ENCODE measurements around the gene PGF.

Gene PGF

GRCh38 chr14:74920281-74920680, 35.1 kb downstream of the PGF start:
- Mint-ChIP-seq H3K27ac (peak overlapping the region; percentile 28), H3K27me3 (peaks cover 18% of the 10 kb centered on the region), H3K4me3 (no peak overlapping the region), H3K36me3 (ENCODE audit: low read depth) (no peaks in the 10 kb centered on the region), H3K9me3 (no peaks in the 10 kb centered on the region), H3K4me1 (ENCODE audit: low read depth) (peaks cover 16% of the 10 kb centered on the region)
- intact Hi-C loops (cut with micrococcal nuclease): no loop called here

GRCh38 chr14:74919421-74920165, 35.8 kb downstream of the PGF start:
- peaks cover 16% of the 10 kb centered on the region for H3K4me1 Mint-ChIP-seq (ENCODE audit: low read depth)
- intact Hi-C loops (cut with micrococcal nuclease): no loop called here
- peaks cover 18% of the 10 kb centered on the region for H3K27me3 Mint-ChIP-seq
- H3K36me3 Mint-ChIP-seq (ENCODE audit: low read depth): no peaks in the 10 kb centered on the region
- no peak overlapping the region for H3K27ac Mint-ChIP-seq
- H3K4me3 Mint-ChIP-seq: no peak overlapping the region
- H3K9me3 Mint-ChIP-seq: no peaks in the 10 kb centered on the region

GRCh38 chr14:74918380-74918779, 37.0 kb downstream of the PGF start:
- Mint-ChIP-seq H3K27me3 (peaks cover 9% of the 10 kb centered on the region), H3K4me1 (ENCODE audit: low read depth) (peaks cover 20% of the 10 kb centered on the region), H3K27ac (no peak overlapping the region), H3K4me3 (no peak overlapping the region), H3K9me3 (no peaks in the 10 kb centered on the region), H3K36me3 (ENCODE audit: low read depth) (no peaks in the 10 kb centered on the region)
- intact Hi-C loops (cut with micrococcal nuclease): no loop called here

- no peak overlapping the region for H3K4me3 Mint-ChIP-seq
- H3K4me1 Mint-ChIP-seq (ENCODE audit: low read depth): peaks cover 20% of the 10 kb centered on the region
- intact Hi-C loops (cut with micrococcal nuclease): no loop called here
- H3K9me3 Mint-ChIP-seq: no peaks in the 10 kb centered on the region
- H3K27me3 Mint-ChIP-seq: peaks cover 6% of the 10 kb centered on the region
- no peak overlapping the region for H3K27ac Mint-ChIP-seq
- no peaks in the 10 kb centered on the region for H3K36me3 Mint-ChIP-seq (ENCODE audit: low read depth)
These were observed 37.7 kb downstream of the PGF start for GRCh38 chr14:74917646-74918081.

- Mint-ChIP-seq H3K4me1 (ENCODE audit: low read depth) (peaks cover 20% of the 10 kb centered on the region), H3K27ac (no peak overlapping the region), H3K9me3 (no peaks in the 10 kb centered on the region), H3K36me3 (ENCODE audit: low read depth) (no peaks in the 10 kb centered on the region), H3K4me3 (no peak overlapping the region), H3K27me3 (peaks cover 1% of the 10 kb centered on the region)
- intact Hi-C loops (cut with micrococcal nuclease): no loop called here
These were observed 38.2 kb downstream of the PGF start for GRCh38 chr14:74917178-74917543.

GRCh38 chr14:74915826-74916225, 39.6 kb downstream of the PGF start:
- H3K27me3 Mint-ChIP-seq: no peaks in the 10 kb centered on the region
- H3K9me3 Mint-ChIP-seq: no peaks in the 10 kb centered on the region
- intact Hi-C loops (cut with micrococcal nuclease): no loop called here
- no peaks in the 10 kb centered on the region for H3K36me3 Mint-ChIP-seq (ENCODE audit: low read depth)
- H3K4me1 Mint-ChIP-seq (ENCODE audit: low read depth): peaks cover 20% of the 10 kb centered on the region
- no peak overlapping the region for H3K27ac Mint-ChIP-seq
- H3K4me3 Mint-ChIP-seq: no peak overlapping the region

- H3K36me3 Mint-ChIP-seq (ENCODE audit: low read depth): no peaks in the 10 kb centered on the region
- H3K27me3 Mint-ChIP-seq: no peaks in the 10 kb centered on the region
- H3K27ac Mint-ChIP-seq: no peak overlapping the region
- intact Hi-C loops (cut with micrococcal nuclease): no loop called here
- no peaks in the 10 kb centered on the region for H3K9me3 Mint-ChIP-seq
- H3K4me3 Mint-ChIP-seq: no peak overlapping the region
- H3K4me1 Mint-ChIP-seq (ENCODE audit: low read depth): peaks cover 16% of the 10 kb centered on the region
These were observed 40.0 kb downstream of the PGF start for GRCh38 chr14:74915426-74915825.

- H3K4me1 Mint-ChIP-seq (ENCODE audit: low read depth): peaks cover 9% of the 10 kb centered on the region
- no peak overlapping the region for H3K4me3 Mint-ChIP-seq
- no peaks in the 10 kb centered on the region for H3K27me3 Mint-ChIP-seq
- no peaks in the 10 kb centered on the region for H3K36me3 Mint-ChIP-seq (ENCODE audit: low read depth)
- intact Hi-C loops (cut with micrococcal nuclease): loop anchor here (1.0 kb wide), 1 partner anchor 174 kb away; no protein-coding TSS in a partner anchor
- no peaks in the 10 kb centered on the region for H3K9me3 Mint-ChIP-seq
- no peak overlapping the region for H3K27ac Mint-ChIP-seq
These were observed 41.3 kb downstream of the PGF start for GRCh38 chr14:74913986-74914573.

- intact Hi-C loops (cut with micrococcal nuclease): no loop called here
- H3K4me1 Mint-ChIP-seq (ENCODE audit: low read depth): peaks cover 9% of the 10 kb centered on the region
- no peaks in the 10 kb centered on the region for H3K9me3 Mint-ChIP-seq
- H3K36me3 Mint-ChIP-seq (ENCODE audit: low read depth): no peaks in the 10 kb centered on the region
- no peak overlapping the region for H3K27ac Mint-ChIP-seq
- no peak overlapping the region for H3K4me3 Mint-ChIP-seq
- H3K27me3 Mint-ChIP-seq: no peaks in the 10 kb centered on the region
These were observed 41.9 kb downstream of the PGF start for GRCh38 chr14:74913393-74913910.

GRCh38 chr14:74912801-74913200, 42.6 kb downstream of the PGF start:
- Mint-ChIP-seq H3K4me3 (no peak overlapping the region), H3K4me1 (ENCODE audit: low read depth) (peaks cover 8% of the 10 kb centered on the region), H3K27me3 (no peaks in the 10 kb centered on the region), H3K9me3 (no peaks in the 10 kb centered on the region), H3K36me3 (ENCODE audit: low read depth) (no peaks in the 10 kb centered on the region), H3K27ac (no peak overlapping the region)
- intact Hi-C loops (cut with micrococcal nuclease): no loop called here

GRCh38 chr14:74912111-74912510, 43.3 kb downstream of the PGF start:
- Mint-ChIP-seq H3K4me1 (ENCODE audit: low read depth) (peaks cover 4% of the 10 kb centered on the region), H3K27ac (no peak overlapping the region), H3K36me3 (ENCODE audit: low read depth) (peaks cover under 1% of the 10 kb centered on the region), H3K27me3 (no peaks in the 10 kb centered on the region), H3K4me3 (no peak overlapping the region), H3K9me3 (no peaks in the 10 kb centered on the region)
- intact Hi-C loops (cut with micrococcal nuclease): no loop called here

- intact Hi-C loops (cut with micrococcal nuclease): no loop called here
- Mint-ChIP-seq H3K9me3 (no peaks in the 10 kb centered on the region), H3K36me3 (ENCODE audit: low read depth) (peaks cover 5% of the 10 kb centered on the region), H3K4me3 (no peak overlapping the region), H3K27ac (no peak overlapping the region), H3K27me3 (no peaks in the 10 kb centered on the region), H3K4me1 (ENCODE audit: low read depth) (peaks cover 4% of the 10 kb centered on the region)
These were observed 43.7 kb downstream of the PGF start for GRCh38 chr14:74911704-74912103.

- H3K27ac Mint-ChIP-seq: no peak overlapping the region
- peaks cover 9% of the 10 kb centered on the region for H3K36me3 Mint-ChIP-seq (ENCODE audit: low read depth)
- intact Hi-C loops (cut with micrococcal nuclease): no loop called here
- peaks cover 4% of the 10 kb centered on the region for H3K4me1 Mint-ChIP-seq (ENCODE audit: low read depth)
- no peaks in the 10 kb centered on the region for H3K9me3 Mint-ChIP-seq
- H3K27me3 Mint-ChIP-seq: no peaks in the 10 kb centered on the region
- no peak overlapping the region for H3K4me3 Mint-ChIP-seq
These were observed 44.2 kb downstream of the PGF start for GRCh38 chr14:74911221-74911620.

GRCh38 chr14:74910556-74910955, 44.8 kb downstream of the PGF start:
- Mint-ChIP-seq H3K4me1 (ENCODE audit: low read depth) (peaks cover 6% of the 10 kb centered on the region), H3K9me3 (no peaks in the 10 kb centered on the region), H3K27ac (no peak overlapping the region), H3K4me3 (no peak overlapping the region), H3K36me3 (ENCODE audit: low read depth) (peaks cover 13% of the 10 kb centered on the region), H3K27me3 (no peaks in the 10 kb centered on the region)
- intact Hi-C loops (cut with micrococcal nuclease): no loop called here
